Astrocyte of the spinal cord (primary cell): Measurements from ENCODE around the gene PDCL2.

Experiments used
- DNase-seq: peaks from one replicate; pipeline ENCODE4 v3.0.0; 2011; ENCODE audit warnings: low read depth, low spot score
- H3K4me3 ChIP-seq: 2 replicates; pipeline ENCODE4 v1.5.1; 2011; ENCODE audit warnings: low read depth, mild to moderate bottlenecking, low read length, moderate library complexity
- CTCF ChIP-seq: IDR thresholded peaks from 2 replicates; pipeline ENCODE4 v1.5.1; 2012; ENCODE audit warnings: low read depth, mild to moderate bottlenecking, low read length, inconsistent platforms
- in situ Hi-C: cut with HindIII; loops from 2 replicates; pipeline ENCODE4 v1.10.0; 2017; ENCODE audit warnings: low sequenced_read_pairs

PDCL2 gene

GRCh38 chr4:55547918-55548317 lies 44.1 kb downstream of the PDCL2 start:
- peak overlapping the region; percentile 80 for H3K4me3 ChIP-seq
- DNase-seq, result no peak
- no peak for TF ChIP-seq CTCF
- in situ Hi-C loops, result no loop called here

GRCh38 chr4:55547466-55547770 lies 44.6 kb downstream of the PDCL2 start:
- H3K4me3 ChIP-seq, result peak overlapping the region; percentile 80
- in situ Hi-C loops, result no loop called here
- peak; percentile 68 for DNase-seq
- TF ChIP-seq CTCF, result no peak

- peak; percentile 92 for DNase-seq
- peak within 1 kb of the TSS; percentile 80 for H3K4me3 ChIP-seq
- in situ Hi-C loops, result no loop called here
- TF ChIP-seq CTCF, result peak; percentile 41
These were observed 45.1 kb downstream of the PDCL2 start, which contains the start of gene CLOCK for GRCh38 chr4:55546756-55547465. Gene CLOCK (minus strand): TSS chr4:55546909. CDS start chr4:55482785, 64,124 bp downstream.

GRCh38 chr4:55546506-55546755 lies 45.6 kb downstream of the PDCL2 start:
- in situ Hi-C loops, result no loop called here
- H3K4me3 ChIP-seq, result peak overlapping the region; percentile 80
- DNase-seq, result no peak
- no peak for TF ChIP-seq CTCF

GRCh38 chr4:55545641-55546505 lies 46.2 kb downstream of the PDCL2 start:
- no peak for TF ChIP-seq CTCF
- peak; percentile 73 for DNase-seq
- peak overlapping the region; percentile 80 for H3K4me3 ChIP-seq
- in situ Hi-C loops, result no loop called here

GRCh38 chr4:55545151-55545550 lies 46.9 kb downstream of the PDCL2 start:
- H3K4me3 ChIP-seq, result peak overlapping the region; percentile 80
- in situ Hi-C loops, result no loop called here
- peak; percentile 26 for DNase-seq
- TF ChIP-seq CTCF, result no peak
